Activated T-cell treated with anti-CD3 and anti-CD28 coated beads, Interleukin-2, amount 50 U/mL, for 24 hours (primary cell): ENCODE measurements around the gene ZBTB11.
A peak's percentile ranks its signal among the peaks of the same experiment; 100 is the strongest.

Source experiments
- DNase-seq: peaks from one replicate; pipeline ENCODE4 v3.0.0-alpha.2; 2020
- H3K27ac Mint-ChIP-seq: 2 replicates; pipeline ENCODE4 v1.8.0; 2020; ENCODE audit warnings: mild to moderate bottlenecking, mixed read lengths
- H3K27me3 Mint-ChIP-seq: 2 replicates; pipeline ENCODE4 v1.8.0; 2020; ENCODE audit warnings: mixed read lengths
- H3K36me3 Mint-ChIP-seq: 2 replicates; pipeline ENCODE4 v1.8.0; 2020; ENCODE audit warnings: low read depth, mixed read lengths
- H3K4me1 Mint-ChIP-seq: 2 replicates; pipeline ENCODE4 v1.8.0; 2020; ENCODE audit warnings: low read depth, mixed read lengths
- H3K4me3 Mint-ChIP-seq: 2 replicates; pipeline ENCODE4 v1.8.0; 2020; ENCODE audit warnings: mild to moderate bottlenecking, moderate library complexity, mixed read lengths
- H3K9me3 Mint-ChIP-seq: 2 replicates; pipeline ENCODE4 v1.8.0; 2020; ENCODE audit warnings: mixed read lengths

Gene ZBTB11

GRCh38 chr3:101676216-101676764 lies 642 bp downstream of the ZBTB11 start:
- no peaks in the 10 kb centered on the region for H3K27me3 Mint-ChIP-seq
- peak overlapping the region; percentile 96 for H3K4me3 Mint-ChIP-seq
- peaks cover 87% of the 10 kb centered on the region for H3K36me3 Mint-ChIP-seq
- H3K27ac Mint-ChIP-seq, result peak overlapping the region; percentile 98
- H3K4me1 Mint-ChIP-seq, result peaks cover 62% of the 10 kb centered on the region
- H3K9me3 Mint-ChIP-seq, result no peaks in the 10 kb centered on the region
- DNase-seq, result peak; percentile 98

- H3K36me3 Mint-ChIP-seq, result peaks cover 86% of the 10 kb centered on the region
- no peaks in the 10 kb centered on the region for H3K9me3 Mint-ChIP-seq
- H3K27ac Mint-ChIP-seq, result peak overlapping the region; percentile 98
- H3K27me3 Mint-ChIP-seq, result no peaks in the 10 kb centered on the region
- H3K4me3 Mint-ChIP-seq, result peak overlapping the region; percentile 96
- H3K4me1 Mint-ChIP-seq, result peaks cover 59% of the 10 kb centered on the region
- no peak for DNase-seq
Measured at GRCh38 chr3:101675709-101676215, 1.2 kb downstream of the ZBTB11 start.

- no peaks in the 10 kb centered on the region for H3K27me3 Mint-ChIP-seq
- H3K4me1 Mint-ChIP-seq, result peaks cover 51% of the 10 kb centered on the region
Measured at GRCh38 chr3:101674518-101674917, 2.4 kb downstream of the ZBTB11 start.

GRCh38 chr3:101673953-101674352 lies 3.0 kb downstream of the ZBTB11 start:
- no peaks in the 10 kb centered on the region for H3K27me3 Mint-ChIP-seq
- peaks cover 50% of the 10 kb centered on the region for H3K4me1 Mint-ChIP-seq
- H3K4me3 Mint-ChIP-seq, result peak overlapping the region; percentile 54
- no peak for DNase-seq
- peak overlapping the region; percentile 84 for H3K27ac Mint-ChIP-seq
- H3K9me3 Mint-ChIP-seq, result no peaks in the 10 kb centered on the region
- peaks cover 87% of the 10 kb centered on the region for H3K36me3 Mint-ChIP-seq

More at GRCh38 chr3:101674518-101674917, 2.4 kb downstream of the ZBTB11 start:
- Mint-ChIP-seq H3K36me3 (peaks cover 86% of the 10 kb centered on the region), H3K4me3 (peak overlapping the region; percentile 96), H3K27ac (peak overlapping the region; percentile 98), H3K9me3 (no peaks in the 10 kb centered on the region)
- no peak for DNase-seq

GRCh38 chr3:101671014-101671413 lies 5.9 kb downstream of the ZBTB11 start:
- Mint-ChIP-seq H3K27ac (no peak overlapping the region), H3K4me3 (no peak overlapping the region), H3K36me3 (peaks cover 89% of the 10 kb centered on the region), H3K9me3 (no peaks in the 10 kb centered on the region), H3K27me3 (no peaks in the 10 kb centered on the region), H3K4me1 (peaks cover 41% of the 10 kb centered on the region)
- DNase-seq, result no peak

- Mint-ChIP-seq H3K9me3 (no peaks in the 10 kb centered on the region), H3K27me3 (no peaks in the 10 kb centered on the region), H3K4me1 (peaks cover 18% of the 10 kb centered on the region), H3K36me3 (peaks cover 93% of the 10 kb centered on the region), H3K4me3 (no peak overlapping the region), H3K27ac (no peak overlapping the region)
- DNase-seq, result no peak
Measured at GRCh38 chr3:101667844-101668243, 9.1 kb downstream of the ZBTB11 start.

GRCh38 chr3:101667331-101667730 lies 9.6 kb downstream of the ZBTB11 start:
- no peak for DNase-seq
- H3K36me3 Mint-ChIP-seq, result peaks cover 93% of the 10 kb centered on the region
- no peak overlapping the region for H3K4me3 Mint-ChIP-seq
- H3K27ac Mint-ChIP-seq, result no peak overlapping the region
- peaks cover 13% of the 10 kb centered on the region for H3K4me1 Mint-ChIP-seq
- no peaks in the 10 kb centered on the region for H3K27me3 Mint-ChIP-seq
- no peaks in the 10 kb centered on the region for H3K9me3 Mint-ChIP-seq

GRCh38 chr3:101665851-101666250 lies 11.1 kb downstream of the ZBTB11 start:
- H3K4me3 Mint-ChIP-seq, result no peak overlapping the region
- peaks cover 5% of the 10 kb centered on the region for H3K4me1 Mint-ChIP-seq
- H3K27ac Mint-ChIP-seq, result no peak overlapping the region
- peaks cover 94% of the 10 kb centered on the region for H3K36me3 Mint-ChIP-seq
- H3K27me3 Mint-ChIP-seq, result no peaks in the 10 kb centered on the region
- no peaks in the 10 kb centered on the region for H3K9me3 Mint-ChIP-seq
- no peak for DNase-seq

- Mint-ChIP-seq H3K4me3 (no peak overlapping the region), H3K36me3 (peaks cover 94% of the 10 kb centered on the region), H3K27me3 (no peaks in the 10 kb centered on the region), H3K27ac (no peak overlapping the region), H3K4me1 (peaks cover 4% of the 10 kb centered on the region), H3K9me3 (no peaks in the 10 kb centered on the region)
- no peak for DNase-seq
Measured at GRCh38 chr3:101665357-101665756, 11.6 kb downstream of the ZBTB11 start.

- Mint-ChIP-seq H3K36me3 (peaks cover 96% of the 10 kb centered on the region), H3K27me3 (no peaks in the 10 kb centered on the region), H3K4me3 (no peak overlapping the region), H3K9me3 (no peaks in the 10 kb centered on the region), H3K4me1 (no peaks in the 10 kb centered on the region), H3K27ac (no peak overlapping the region)
- no peak for DNase-seq
Measured at GRCh38 chr3:101660714-101661113, 16.2 kb downstream of the ZBTB11 start.

GRCh38 chr3:101656651-101657050 lies 20.3 kb downstream of the ZBTB11 start:
- Mint-ChIP-seq H3K27ac (peak overlapping the region; percentile 33), H3K4me3 (no peak overlapping the region), H3K36me3 (peaks cover 98% of the 10 kb centered on the region)

GRCh38 chr3:101646726-101647125 lies 30.2 kb downstream of the ZBTB11 start:
- no peak for DNase-seq
- no peaks in the 10 kb centered on the region for H3K9me3 Mint-ChIP-seq
- H3K4me1 Mint-ChIP-seq, result peaks cover 37% of the 10 kb centered on the region
- H3K27me3 Mint-ChIP-seq, result no peaks in the 10 kb centered on the region
- H3K27ac Mint-ChIP-seq, result no peak overlapping the region
- peaks cover 62% of the 10 kb centered on the region for H3K36me3 Mint-ChIP-seq
- H3K4me3 Mint-ChIP-seq, result no peak overlapping the region

More at GRCh38 chr3:101656651-101657050, 20.3 kb downstream of the ZBTB11 start:
- H3K27me3 Mint-ChIP-seq, result no peaks in the 10 kb centered on the region
- no peak for DNase-seq
- no peaks in the 10 kb centered on the region for H3K9me3 Mint-ChIP-seq
- no peaks in the 10 kb centered on the region for H3K4me1 Mint-ChIP-seq

GRCh38 chr3:101643861-101644613 lies 32.9 kb downstream of the ZBTB11 start:
- no peak for DNase-seq
- H3K9me3 Mint-ChIP-seq, result no peaks in the 10 kb centered on the region
- peaks cover 37% of the 10 kb centered on the region for H3K4me1 Mint-ChIP-seq
- H3K36me3 Mint-ChIP-seq, result peaks cover 36% of the 10 kb centered on the region
- H3K27ac Mint-ChIP-seq, result peak overlapping the region; percentile 91
- no peaks in the 10 kb centered on the region for H3K27me3 Mint-ChIP-seq
- no peak overlapping the region for H3K4me3 Mint-ChIP-seq

GRCh38 chr3:101643009-101643844 lies 33.7 kb downstream of the ZBTB11 start:
- H3K27ac Mint-ChIP-seq, result peak overlapping the region; percentile 91
- no peak overlapping the region for H3K4me3 Mint-ChIP-seq
- no peak for DNase-seq
- no peaks in the 10 kb centered on the region for H3K27me3 Mint-ChIP-seq
- H3K4me1 Mint-ChIP-seq, result peaks cover 37% of the 10 kb centered on the region
- peaks cover 27% of the 10 kb centered on the region for H3K36me3 Mint-ChIP-seq
- H3K9me3 Mint-ChIP-seq, result no peaks in the 10 kb centered on the region
